Omental fat pad (tissue), 4 donors: ENCODE measurements around the gene FAM3B. TPM values are rescaled to one million over a fixed set of nuclear protein-coding genes. Genes with fewer than 3 reads are reported as not detected.

ENCODE experiments used
- ATAC-seq: fragments of 150-250 bp; one replicate; pipeline ENCODE4 v1.9.1; 2016; ENCODE audit warnings: mild to moderate bottlenecking, moderate library complexity; ENCODE audit not compliant: low FRiP score
- DNase-seq: peaks from one replicate; pipeline ENCODE4 v3.0.0-alpha.2; 2019; ENCODE audit warnings: low spot score
- total RNA-seq, 4 donors: library from RNA; depleted of rRNA; stranded (reverse); fragments of >200 nt; gene quantifications; one replicate each; pipeline ENCODE4 v1.1.0, GENCODE V29; 2016
- TF ChIP-seq, protein P1 (sequence below), 3 donors: fragments of 450-650 bp; IDR thresholded peaks; one replicate each; pipeline ENCODE4 v1.5.1; 2016 to 2017; ENCODE audit warnings: antibody characterized with exemption in 3 of 3, mild to moderate bottlenecking in 3 of 3, moderate library complexity in 2 of 3

Gene FAM3B
- total RNA-seq, 4 donors from 2014 or later = 0.72 to 1.8 (median 1.2) TPM; not detected in 1

DNA sequence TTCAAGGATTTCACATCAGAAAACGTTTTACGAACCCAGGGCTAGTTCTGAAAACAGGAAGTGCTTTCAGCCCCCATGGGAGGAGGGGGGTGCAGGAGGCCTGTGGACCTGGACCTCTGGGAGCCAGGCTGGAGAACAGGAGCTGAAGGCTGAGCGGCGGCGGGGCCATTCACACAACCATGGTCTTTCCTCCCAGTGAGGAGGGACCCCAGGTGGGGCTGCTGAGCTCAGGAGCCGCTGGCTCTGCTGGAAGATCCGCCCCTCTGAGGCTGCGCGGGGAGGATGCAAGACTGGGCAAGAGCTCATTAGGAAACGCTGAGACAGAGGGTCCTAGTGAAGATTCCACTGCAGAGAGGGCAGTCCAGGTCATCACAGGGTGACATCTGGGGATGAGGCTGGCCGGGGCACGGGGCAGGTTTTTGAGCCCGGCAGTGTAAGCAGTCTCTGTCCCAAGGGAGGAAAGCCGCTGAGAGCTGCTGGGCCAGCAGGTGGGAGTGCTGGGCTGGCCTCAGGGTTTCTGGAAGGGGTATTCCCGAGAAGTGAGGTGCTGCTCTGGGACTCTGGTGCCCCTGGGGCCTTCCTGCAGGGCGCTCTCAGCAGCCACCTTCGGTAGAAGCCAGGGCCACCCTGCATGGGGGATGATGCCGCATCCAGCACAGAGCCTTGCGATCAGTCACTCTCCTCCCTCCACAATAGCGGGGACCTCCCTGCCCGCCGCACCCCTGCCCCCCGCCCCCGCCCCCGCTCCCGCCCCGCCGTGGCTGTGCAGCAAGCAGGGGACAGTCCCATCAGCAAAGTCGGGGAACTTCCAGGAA, 52.7 kb downstream of the FAM3B start:
- no peak for DNase-seq
- peak; percentile 50 for ATAC-seq

DNA sequence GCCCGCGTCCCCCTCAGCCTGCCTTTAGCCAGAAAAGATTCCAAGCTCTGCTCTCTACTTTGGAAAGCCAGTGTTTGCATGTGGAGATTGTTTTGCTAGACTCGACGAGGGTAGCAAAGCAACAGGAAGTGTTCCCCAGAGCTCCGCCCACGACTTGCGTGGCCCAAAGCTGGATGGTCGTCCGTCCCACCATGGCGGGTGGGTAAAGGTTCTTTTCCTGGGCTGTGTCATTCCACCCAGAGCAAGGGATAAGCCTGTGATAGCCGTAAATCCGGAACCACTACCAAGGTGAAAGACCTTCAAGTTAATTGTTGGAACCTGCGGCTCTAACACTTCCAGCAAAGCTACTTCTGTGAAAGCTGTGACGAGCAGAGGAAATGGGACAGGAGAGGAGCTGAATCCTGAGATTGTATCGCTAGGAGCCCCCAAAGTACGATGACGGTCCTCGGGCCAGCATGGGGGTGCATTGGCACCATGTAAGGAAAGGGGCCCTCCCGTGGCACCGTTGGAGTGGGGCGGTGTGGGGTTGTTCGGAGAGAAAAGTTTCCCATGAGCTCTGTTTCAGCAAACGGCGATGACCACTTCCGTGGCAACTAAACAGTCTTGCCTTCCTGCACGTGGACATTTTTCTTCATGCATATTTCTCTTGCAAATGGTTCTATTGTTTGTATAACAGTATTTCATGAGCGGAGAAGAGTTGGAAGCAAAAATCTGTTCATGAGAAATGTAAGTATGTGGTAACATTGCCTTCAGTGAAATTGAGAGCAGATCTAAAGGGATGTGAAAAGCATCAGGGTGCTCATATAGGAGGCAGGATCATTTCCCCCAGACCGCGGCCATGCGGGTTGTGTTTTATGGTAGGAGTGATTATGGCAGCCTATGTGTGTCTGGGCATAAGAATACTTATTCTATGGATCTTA, 53.6 kb downstream of the FAM3B start:
- no peak for ATAC-seq
- no peak for DNase-seq
- TF ChIP-seq, protein P1, sequence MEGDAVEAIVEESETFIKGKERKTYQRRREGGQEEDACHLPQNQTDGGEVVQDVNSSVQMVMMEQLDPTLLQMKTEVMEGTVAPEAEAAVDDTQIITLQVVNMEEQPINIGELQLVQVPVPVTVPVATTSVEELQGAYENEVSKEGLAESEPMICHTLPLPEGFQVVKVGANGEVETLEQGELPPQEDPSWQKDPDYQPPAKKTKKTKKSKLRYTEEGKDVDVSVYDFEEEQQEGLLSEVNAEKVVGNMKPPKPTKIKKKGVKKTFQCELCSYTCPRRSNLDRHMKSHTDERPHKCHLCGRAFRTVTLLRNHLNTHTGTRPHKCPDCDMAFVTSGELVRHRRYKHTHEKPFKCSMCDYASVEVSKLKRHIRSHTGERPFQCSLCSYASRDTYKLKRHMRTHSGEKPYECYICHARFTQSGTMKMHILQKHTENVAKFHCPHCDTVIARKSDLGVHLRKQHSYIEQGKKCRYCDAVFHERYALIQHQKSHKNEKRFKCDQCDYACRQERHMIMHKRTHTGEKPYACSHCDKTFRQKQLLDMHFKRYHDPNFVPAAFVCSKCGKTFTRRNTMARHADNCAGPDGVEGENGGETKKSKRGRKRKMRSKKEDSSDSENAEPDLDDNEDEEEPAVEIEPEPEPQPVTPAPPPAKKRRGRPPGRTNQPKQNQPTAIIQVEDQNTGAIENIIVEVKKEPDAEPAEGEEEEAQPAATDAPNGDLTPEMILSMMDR (IDR thresholded peaks at IDR 0.05) = no peak

More for the DNA sequence above, 52.7 kb downstream of the FAM3B start:
- TF ChIP-seq, protein P1 (IDR thresholded peaks at IDR 0.05) = no peak

DNA sequence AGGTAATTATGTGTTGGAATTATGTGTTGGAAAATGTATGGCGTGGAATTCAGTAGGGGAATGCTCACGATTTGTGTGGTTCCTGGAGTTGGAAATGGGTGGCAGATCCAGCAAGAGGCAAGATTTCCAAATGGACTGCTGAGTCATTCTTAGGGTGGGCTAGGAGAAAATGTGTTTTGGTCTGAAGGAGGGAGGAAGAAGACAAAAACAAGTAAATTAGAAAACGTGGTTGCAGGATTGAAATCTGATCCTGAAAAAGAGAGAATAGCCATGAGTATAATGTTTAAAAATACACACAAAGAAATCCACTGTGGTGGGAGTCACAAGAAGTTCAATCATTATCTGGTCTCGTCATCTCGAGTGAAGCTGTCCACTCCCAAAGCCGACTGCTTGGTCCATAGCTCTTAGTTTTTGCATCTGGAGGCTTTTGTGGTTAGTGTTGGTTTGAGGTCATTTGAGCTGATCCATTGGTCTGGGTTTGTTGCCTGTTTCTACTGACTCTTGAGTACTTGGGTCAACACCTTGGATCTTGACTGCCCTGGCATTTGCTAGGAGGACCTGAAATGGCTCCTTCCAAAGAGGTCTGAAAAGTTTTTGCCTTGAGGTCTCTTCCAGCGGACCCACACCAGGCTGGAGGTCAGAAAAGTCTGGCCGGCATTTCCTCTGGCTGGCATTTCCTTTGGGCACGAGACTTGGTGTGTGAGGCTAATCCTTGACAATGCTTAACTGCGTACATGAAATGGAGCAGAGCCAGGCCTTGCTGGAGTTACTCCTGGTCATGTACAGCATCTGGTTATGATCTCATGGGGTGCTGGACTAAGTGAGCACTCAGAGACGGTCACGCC, 54.5 kb downstream of the FAM3B start:
- DNase-seq (no peak), ATAC-seq (no peak)
- TF ChIP-seq, protein P1 (IDR thresholded peaks at IDR 0.05) = no peak

DNA sequence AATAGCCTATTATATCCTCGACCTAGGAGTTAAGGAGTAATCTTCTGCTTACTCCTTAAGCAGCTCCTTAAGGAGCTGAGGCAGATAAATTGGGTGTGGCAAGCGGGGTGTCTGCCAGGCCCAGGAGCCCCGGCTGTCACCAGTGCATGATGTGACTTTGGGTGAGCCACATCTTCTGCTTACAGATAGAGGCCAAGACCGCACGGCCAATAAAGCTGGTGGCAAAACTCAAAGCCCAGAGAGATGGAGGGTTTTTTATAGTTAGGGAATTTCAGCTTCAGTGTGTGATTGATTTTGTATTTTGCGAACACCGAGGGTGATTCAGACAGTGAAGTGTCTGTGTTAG, 55.1 kb downstream of the FAM3B start:
- ATAC-seq = no peak

DNA sequence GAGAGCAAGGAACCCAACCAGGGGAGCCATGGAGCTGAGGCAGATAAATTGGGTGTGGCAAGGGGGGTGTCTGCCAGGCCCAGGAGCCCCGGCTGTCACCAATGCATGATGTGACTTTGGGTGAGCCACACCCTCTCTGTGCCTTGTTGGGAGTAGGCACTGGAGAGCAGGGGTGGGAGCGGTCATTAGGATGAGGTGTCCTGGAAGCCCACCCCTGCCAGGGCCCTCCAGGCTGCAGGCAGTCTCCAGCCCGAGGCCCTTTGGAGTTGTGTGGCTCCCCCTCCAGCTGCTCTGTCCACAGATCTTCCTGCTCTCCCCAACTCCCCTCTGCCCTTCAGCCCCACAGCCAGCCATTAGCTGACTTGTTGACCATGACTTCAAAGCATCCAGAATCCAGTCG, 56.7 kb downstream of the FAM3B start:
- DNase-seq = no peak
- no peak for ATAC-seq
- TF ChIP-seq, protein P1 (IDR thresholded peaks at IDR 0.05) = no peak

More for the DNA sequence above, 55.1 kb downstream of the FAM3B start:
- no peak for DNase-seq
- TF ChIP-seq, protein P1 (IDR thresholded peaks at IDR 0.05) = no peak

DNA sequence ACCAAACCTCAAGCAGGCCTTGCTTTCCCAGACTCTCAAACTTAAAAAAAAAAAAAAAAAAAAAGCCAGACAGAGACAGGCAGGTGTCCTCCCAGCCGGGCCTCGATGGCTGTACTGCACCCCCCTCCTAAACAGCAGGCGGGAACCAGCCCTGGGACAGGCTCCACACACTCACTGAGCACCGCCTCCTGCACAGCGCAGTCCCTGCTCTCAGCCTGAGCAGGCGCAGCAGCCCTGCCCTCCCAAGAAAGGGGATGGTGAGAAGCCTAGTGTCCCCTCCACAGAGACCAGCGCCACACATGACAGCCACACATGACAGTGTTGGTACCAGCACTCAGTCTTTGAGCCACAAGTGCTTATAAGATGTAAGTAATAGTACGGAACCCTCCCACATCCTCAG, 57.2 kb downstream of the FAM3B start:
- ATAC-seq (no peak), DNase-seq (no peak)
- TF ChIP-seq, protein P1 (IDR thresholded peaks at IDR 0.05) = no peak
